AG04450 (cell line): ENCODE measurements around the gene VWCE. TPM values are rescaled to one million over a fixed set of nuclear protein-coding genes. Genes with fewer than 3 reads are reported as not detected.

Experiments used
- CTCF ChIA-PET: fragments of 300-600, 350-600 bp; formaldehyde crosslinking; extraction: SDS; loops from one replicate; lab custom pipeline; 2022; ENCODE audit warnings: antibody characterized with exemption, inconsistent platforms; lab: Charles Lee
- POLR2A ChIA-PET: fragments of 350-600 bp; formaldehyde crosslinking; extraction: SDS; loops from one replicate; lab custom pipeline; 2021; ENCODE audit warnings: antibody characterized with exemption, inconsistent platforms; lab: Yijun Ruan, JAX
- DNase-seq: peaks from one replicate; pipeline ENCODE4 v3.0.0-alpha.2; 2011; ENCODE audit warnings: low read depth, low spot score
- H3K27ac ChIP-seq: one replicate; pipeline ENCODE4 v1.5.1; 2012; ENCODE audit warnings: low read depth, low read length, control low read depth
- H3K27me3 ChIP-seq: one replicate; pipeline ENCODE4 v1.6.0; 2012; ENCODE audit warnings: low read length; ENCODE audit not compliant: control insufficient read depth, insufficient read depth
- H3K4me3 ChIP-seq: 2 replicates; pipeline ENCODE4 v1.5.1; 2011; ENCODE audit warnings: mild to moderate bottlenecking, low read depth, low read length, control low read depth
- H3K9me3 ChIP-seq: 2 replicates; pipeline ENCODE4 v1.5.1; 2012; ENCODE audit warnings: low read length; ENCODE audit not compliant: control insufficient read depth, insufficient read depth
- CTCF ChIP-seq: IDR thresholded peaks from 2 replicates; pipeline ENCODE4 v1.5.1; 2011; ENCODE audit warnings: low read depth, low read length, control low read depth, inconsistent platforms
- polyA plus RNA-seq: library from polyadenylated mRNA; depleted of rRNA; stranded (reverse); fragments of >200 nt; gene quantifications from 2 replicates; pipeline ENCODE4 v1.2.3, GENCODE V29; 2011

Gene VWCE
- polyA plus RNA-seq, 1 experiment = 1.4 TPM

GRCh38 chr11:61340979-61341378 lies 45.9 kb upstream of the VWCE start:
- Histone ChIP-seq H3K27me3 (no peaks in the 10 kb centered on the region), H3K4me3 (no peak overlapping the region), H3K27ac (no peak overlapping the region), H3K9me3 (no peaks in the 10 kb centered on the region)
- DNase-seq = no peak
- CTCF ChIA-PET = interaction anchor here (10.2 kb wide), 1 partner anchor 43 kb away, joined by 519 read pairs; no protein-coding TSS in a partner anchor
- POLR2A ChIA-PET = no interaction called here
- no peak for TF ChIP-seq CTCF

GRCh38 chr11:61339490-61339878 lies 44.4 kb upstream of the VWCE start:
- CTCF ChIA-PET = interaction anchor here (10.2 kb wide), 1 partner anchor 44 kb away, joined by 519 read pairs; no protein-coding TSS in a partner anchor
- no peak for TF ChIP-seq CTCF
- H3K27ac ChIP-seq = no peak overlapping the region
- POLR2A ChIA-PET = no interaction called here
- H3K4me3 ChIP-seq = no peak overlapping the region
- no peaks in the 10 kb centered on the region for H3K9me3 ChIP-seq
- H3K27me3 ChIP-seq = no peaks in the 10 kb centered on the region
- DNase-seq = no peak

- POLR2A ChIA-PET = interaction anchor here (1.0 kb wide), 1 partner anchor 23 kb away, joined by 3 read pairs; the partner anchor contains the start of gene CYB561A3
- no peaks in the 10 kb centered on the region for H3K27me3 ChIP-seq
- H3K4me3 ChIP-seq = no peak overlapping the region
- H3K9me3 ChIP-seq = no peaks in the 10 kb centered on the region
- no peak overlapping the region for H3K27ac ChIP-seq
- no peak for DNase-seq
- TF ChIP-seq CTCF = no peak
- CTCF ChIA-PET = interaction anchor here (0.7 to 10.2 kb wide), 3 partner anchors 21 to 108 kb away, joined by 3 to 519 read pairs (median 4); no protein-coding TSS in a partner anchor
These were observed 43.8 kb upstream of the VWCE start for GRCh38 chr11:61338783-61339489.

GRCh38 chr11:61337706-61338470 lies 42.8 kb upstream of the VWCE start:
- ChIA-PET CTCF (interaction anchor here (1.3 to 10.2 kb wide), 7 partner anchors 10 to 109 kb away, joined by 4 to 519 read pairs (median 17); partner anchors contain the start of genes CYB561A3, TMEM138 and TMEM216), POLR2A (interaction anchor here (1.0 kb wide), 1 partner anchor 24 kb away, joined by 3 read pairs; the partner anchor contains the start of gene CYB561A3)
- no peak for DNase-seq

More at GRCh38 chr11:61337706-61338470, 42.8 kb upstream of the VWCE start:
- TF ChIP-seq CTCF = no peak
- Histone ChIP-seq H3K9me3 (no peaks in the 10 kb centered on the region; the same call in 1 of the 2 replicates), H3K4me3 (no peak overlapping the region), H3K27ac (no peak overlapping the region), H3K27me3 (no peaks in the 10 kb centered on the region)
